Colonic mucosa (tissue), 4 donors: ENCODE results near the gene LHFPL6. TPM values are rescaled to one million over a fixed set of nuclear protein-coding genes. Genes with fewer than 3 reads are reported as not detected.

ENCODE experiments used
- DNase-seq: peaks from one replicate; pipeline ENCODE4 v3.0.0-alpha.2; 2020
- H3K27ac ChIP-seq: fragments of 200-600 bp; one replicate; pipeline ENCODE4 v1.8.0; 2021
- H3K27me3 ChIP-seq: fragments of 200-600 bp; one replicate; pipeline ENCODE4 v1.8.0; 2021
- H3K36me3 ChIP-seq: fragments of 200-600 bp; one replicate; pipeline ENCODE4 v1.8.0; 2021
- H3K4me1 ChIP-seq: fragments of 200-600 bp; one replicate; pipeline ENCODE4 v1.8.0; 2021; ENCODE audit warnings: mild to moderate bottlenecking
- H3K4me3 ChIP-seq: fragments of 200-600 bp; one replicate; pipeline ENCODE4 v1.8.0; 2021
- H3K9ac ChIP-seq, 2 donors: one replicate each; pipeline ENCODE4 v1.7.0; 2013; ENCODE audit warnings: control low read depth in 2 of 2, low read depth in 2 of 2, low read length in 2 of 2
- H3K9me3 ChIP-seq: fragments of 200-600 bp; one replicate; pipeline ENCODE4 v1.8.0; 2021
- CTCF ChIP-seq: fragments of 200-600 bp; IDR thresholded peaks from one replicate; pipeline ENCODE4 v1.8.0; 2022; ENCODE audit warnings: antibody characterized with exemption, mild to moderate bottlenecking
- intact Hi-C: fragments of 100-400 bp; cut with DNase I; formaldehyde crosslinking; loops from one replicate; pipeline ENCODE4 v1.14.1; 2022
- total RNA-seq, 2 donors: library from RNA; stranded (reverse); fragmentation: NEBNext Ultra II Directional in 1 of 2; extraction: Animal tissue kit (Norgen Biotek cat#: 25700) in 1 of 2; gene quantifications; one replicate each; pipeline ENCODE4 v1.2.1, GENCODE V29; 2021
- donor health status: healthy.
- donor health status: DM: no; HTN: no; CAD: no.
- donor health status: DM: no; HTN: no; CAD: no.

LHFPL6 gene
- total RNA-seq, 2 donors from 2014 or later: 4.3 to 10.1 TPM

DNA sequence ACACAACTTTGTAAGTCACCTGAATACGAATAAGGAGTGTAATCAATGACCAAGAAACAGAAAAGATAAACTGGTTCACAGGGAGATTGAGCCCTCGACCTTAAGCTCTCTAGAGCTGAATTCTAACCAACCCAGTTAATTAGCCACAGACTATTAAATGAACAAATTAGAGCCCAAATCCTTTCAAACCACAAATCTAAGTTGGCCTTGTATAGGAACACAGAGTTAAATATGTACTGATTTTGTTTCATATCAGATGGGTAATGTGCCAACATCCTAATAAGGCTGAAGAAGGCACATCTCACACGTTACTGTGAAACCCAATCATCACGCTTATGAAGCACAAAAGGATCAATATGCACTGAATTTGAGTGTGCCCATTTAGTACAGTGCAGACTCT, 156.1 kb downstream of the LHFPL6 start:
- Histone ChIP-seq H3K4me3 (no peak overlapping the region), H3K4me1 (no peaks in the 10 kb centered on the region), H3K9me3 (no peaks in the 10 kb centered on the region), H3K36me3 (no peaks in the 10 kb centered on the region), H3K27ac (no peak overlapping the region), H3K9ac (no peak overlapping the region), H3K27me3 (no peaks in the 10 kb centered on the region)
- DNase-seq: no peak
- intact Hi-C loops: no loop called here
- TF ChIP-seq CTCF: no peak

DNA sequence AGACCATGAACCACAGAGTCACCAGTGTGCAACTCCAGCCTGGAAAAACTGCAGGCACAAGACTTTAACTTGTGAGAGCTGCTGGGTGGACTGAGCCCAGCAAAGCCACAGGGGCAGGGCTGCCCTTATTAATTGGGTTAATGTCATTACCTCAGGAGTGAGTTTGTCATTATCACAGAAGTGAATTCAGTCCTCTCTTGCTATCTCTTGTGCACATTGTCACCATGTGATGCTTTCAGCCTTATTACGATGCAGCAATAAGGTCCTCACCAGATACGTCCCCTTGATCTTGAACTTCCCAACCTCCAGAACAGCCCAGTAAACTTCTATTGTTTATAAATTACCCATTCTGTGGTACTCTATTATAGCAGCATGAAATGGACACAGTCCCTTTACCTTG, 158.1 kb downstream of the LHFPL6 start:
- H3K27ac ChIP-seq: no peak overlapping the region
- H3K27me3 ChIP-seq: no peaks in the 10 kb centered on the region
- H3K4me3 ChIP-seq: no peak overlapping the region
- no peaks in the 10 kb centered on the region for H3K4me1 ChIP-seq
- intact Hi-C loops: no loop called here
- DNase-seq: no peak
- no peaks in the 10 kb centered on the region for H3K9me3 ChIP-seq
- H3K36me3 ChIP-seq: no peaks in the 10 kb centered on the region
- TF ChIP-seq CTCF: no peak
- no peak overlapping the region for H3K9ac ChIP-seq

DNA sequence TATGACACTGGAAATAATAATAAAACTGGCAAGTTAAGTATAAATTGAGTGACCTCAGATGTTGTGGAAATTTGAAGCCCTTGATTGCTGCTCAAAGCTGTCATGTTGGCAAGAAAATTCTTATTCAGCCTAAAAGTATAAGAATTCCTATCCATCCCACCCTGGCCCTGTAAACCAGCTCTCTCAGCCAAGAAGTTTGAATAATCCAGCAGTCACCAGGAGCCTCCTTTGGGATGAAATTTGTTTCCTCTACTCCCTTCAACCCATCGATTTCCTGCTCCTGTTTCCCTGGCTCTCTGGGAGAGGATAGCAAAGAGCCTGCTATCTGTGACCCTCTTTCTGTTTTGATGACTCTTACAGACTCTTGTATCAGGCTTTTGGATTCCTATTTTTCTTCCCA, 169.3 kb downstream of the LHFPL6 start:
- no peak for TF ChIP-seq CTCF
- Histone ChIP-seq H3K4me3 (no peak overlapping the region), H3K36me3 (no peaks in the 10 kb centered on the region), H3K9me3 (no peaks in the 10 kb centered on the region), H3K27me3 (no peaks in the 10 kb centered on the region), H3K4me1 (no peaks in the 10 kb centered on the region), H3K9ac (no peak overlapping the region), H3K27ac (no peak overlapping the region)
- DNase-seq: no peak
- intact Hi-C loops: no loop called here

- TF ChIP-seq CTCF: no peak
- intact Hi-C loops: no loop called here
- Histone ChIP-seq H3K4me3 (no peak overlapping the region), H3K4me1 (no peaks in the 10 kb centered on the region), H3K27me3 (no peaks in the 10 kb centered on the region), H3K27ac (no peak overlapping the region), H3K9me3 (no peaks in the 10 kb centered on the region), H3K9ac (no peak overlapping the region), H3K36me3 (no peaks in the 10 kb centered on the region)
- no peak for DNase-seq
These were observed 170.8 kb downstream of the LHFPL6 start for GRCh38 chr13:39432196-39432595.

- TF ChIP-seq CTCF: no peak
- Histone ChIP-seq H3K9ac (no peak overlapping the region), H3K36me3 (no peaks in the 10 kb centered on the region), H3K9me3 (no peaks in the 10 kb centered on the region), H3K27ac (no peak overlapping the region), H3K27me3 (no peaks in the 10 kb centered on the region), H3K4me3 (no peak overlapping the region), H3K4me1 (no peaks in the 10 kb centered on the region)
- intact Hi-C loops: no loop called here
- DNase-seq: no peak
These were observed 180.0 kb downstream of the LHFPL6 start for GRCh38 chr13:39422845-39423565.
